Mesendoderm (in vitro differentiated cells): ENCODE data around the gene TOMM7. TPM values are rescaled to one million over a fixed set of nuclear protein-coding genes. Genes with fewer than 3 reads are reported as not detected.

Experiments used
- DNase-seq: peaks from one replicate; pipeline ENCODE4 v3.0.0; 2013
- H2AK5ac ChIP-seq: 2 replicates; pipeline ENCODE4 v1.6.1; 2013; ENCODE audit warnings: low read length, inconsistent platforms
- H2BK120ac ChIP-seq: 2 replicates; pipeline ENCODE4 v1.6.1; 2013; ENCODE audit warnings: low read depth, mild to moderate bottlenecking, low read length, moderate library complexity, mixed read lengths
- H2BK15ac ChIP-seq: replicated peaks from 2 replicates; pipeline ENCODE4 v1.6.1; 2013; ENCODE audit warnings: low read depth, mild to moderate bottlenecking, moderate library complexity
- H2BK5ac ChIP-seq: 2 replicates; pipeline ENCODE4 v1.6.1; 2013; ENCODE audit warnings: low read length, inconsistent platforms
- H3K18ac ChIP-seq: 2 replicates; pipeline ENCODE4 v1.6.1; 2013; ENCODE audit warnings: mild to moderate bottlenecking, low read length, mixed read lengths
- H3K23ac ChIP-seq: one replicate; pipeline ENCODE4 v1.6.1; 2013; ENCODE audit warnings: low read length
- H3K27ac ChIP-seq: 2 replicates; pipeline ENCODE4 v1.5.1; 2013; ENCODE audit warnings: low read depth, mild to moderate bottlenecking, inconsistent platforms, low read length, moderate library complexity
- H3K27me3 ChIP-seq: 2 replicates; pipeline ENCODE4 v1.6.1; 2013; ENCODE audit warnings: low read length, control low read depth, mild to moderate bottlenecking, inconsistent platforms; ENCODE audit not compliant: insufficient read depth, poor library complexity
- H3K36me3 ChIP-seq: 2 replicates; pipeline ENCODE4 v1.6.1; 2013; ENCODE audit warnings: low read length, inconsistent platforms; ENCODE audit not compliant: control insufficient read depth, insufficient read depth
- H3K4ac ChIP-seq: one replicate; pipeline ENCODE4 v1.6.1; 2013; ENCODE audit warnings: low read depth, mild to moderate bottlenecking, low read length, moderate library complexity
- H3K4me1 ChIP-seq: 2 replicates; pipeline ENCODE4 v1.6.1; 2013; ENCODE audit warnings: low read depth, low read length, inconsistent platforms; ENCODE audit not compliant: control insufficient read depth
- H3K4me2 ChIP-seq: 2 replicates; pipeline ENCODE4 v1.6.1; 2013; ENCODE audit warnings: low read length
- H3K4me3 ChIP-seq: 2 replicates; pipeline ENCODE4 v1.5.1; 2013; ENCODE audit warnings: mild to moderate bottlenecking, low read length
- H3K56ac ChIP-seq: one replicate; pipeline ENCODE4 v1.6.1; 2013; ENCODE audit warnings: low read length
- H3K79me1 ChIP-seq: 2 replicates; pipeline ENCODE4 v1.6.1; 2013; ENCODE audit warnings: low read length, inconsistent platforms
- H3K79me2 ChIP-seq: 2 replicates; pipeline ENCODE4 v1.6.1; 2013; ENCODE audit warnings: mild to moderate bottlenecking, low read length; ENCODE audit not compliant: control insufficient read depth, insufficient read depth
- H3K9ac ChIP-seq: 2 replicates; pipeline ENCODE4 v1.6.1; 2013; ENCODE audit warnings: low read length, inconsistent platforms
- H4K5ac ChIP-seq: one replicate; pipeline ENCODE4 v1.6.1; 2013; ENCODE audit warnings: low read length
- H4K8ac ChIP-seq: one replicate; pipeline ENCODE4 v1.6.1; 2013; ENCODE audit warnings: low read depth, mild to moderate bottlenecking, control low read depth, low read length, moderate library complexity
- WGBS: extraction: QIAGEN DNeasy Blood & Tissue Kit; methylation state at CpG from one replicate; pipeline ENCODE4 v1.1.7; 2013; ENCODE audit warnings: low lambda C conversion rate, missing lambda C conversion rate; ENCODE audit not compliant: insufficient coverage; ENCODE audit errors: extremely low coverage; 5-methylcytosine and 5-hydroxymethylcytosine counted together
- polyA plus RNA-seq, 2 experiments: library from polyadenylated mRNA; stranded (reverse); fragments of 200-250 nt; gene quantifications; one replicate each; pipeline ENCODE4 v1.2.3, GENCODE V29; 2013

The TOMM7 gene
- polyA plus RNA-seq (2013, experiment 1 of 2) = 769 TPM
- 773 TPM for polyA plus RNA-seq (2013, experiment 2 of 2)

GRCh38 chr7:22822486-22823141 lies at the start of gene TOMM7:
Gene TOMM7 (minus strand): TSS chr7:22822849. CDS start chr7:22822779, 70 bp downstream.
- Histone ChIP-seq H4K8ac (peak within 1 kb of the TSS; percentile 91), H3K9ac (peak within 1 kb of the TSS; percentile 78), H3K27me3 (no peaks in the 10 kb centered on the region), H3K36me3 (no peaks in the 10 kb centered on the region), H3K56ac (peak within 1 kb of the TSS; percentile 95), H3K23ac (peak within 1 kb of the TSS; percentile 38), H3K79me1 (peaks cover 5% of the 10 kb centered on the region), H2BK5ac (peak within 1 kb of the TSS; percentile 52), H3K27ac (peak within 1 kb of the TSS; percentile 68), H2BK15ac (no peak within 1 kb of the TSS), H3K79me2 (peaks cover 37% of the 10 kb centered on the region), H2AK5ac (peak within 1 kb of the TSS; percentile 1), H3K18ac (peak within 1 kb of the TSS; percentile 69), H3K4me1 (peaks cover 2% of the 10 kb centered on the region), H4K5ac (peak within 1 kb of the TSS; percentile 35), H3K4ac (peak within 1 kb of the TSS; percentile 44), H3K4me3 (peak within 1 kb of the TSS; percentile 92), H3K4me2 (peak within 1 kb of the TSS; percentile 77), H2BK120ac (peak within 1 kb of the TSS; percentile 48)
- peak; percentile 99 for DNase-seq
- no CpG with 5 or more reads among the region's 38 CpGs for WGBS

GRCh38 chr7:22872096-22872807 lies 49.6 kb upstream of the TOMM7 start:
- WGBS = no CpG with 5 or more reads among the region's 7 CpGs
- no peak overlapping the region for H2BK15ac ChIP-seq
- no peak for DNase-seq

GRCh38 chr7:22871661-22872060 lies 49.0 kb upstream of the TOMM7 start:
- H2BK5ac ChIP-seq = no peak overlapping the region
- H4K8ac ChIP-seq = no peak overlapping the region
- H3K4me3 ChIP-seq = no peak overlapping the region
- H3K4ac ChIP-seq = no peak overlapping the region
- H3K79me2 ChIP-seq = no peaks in the 10 kb centered on the region
- no peak overlapping the region for H3K9ac ChIP-seq
- no peak overlapping the region for H3K27ac ChIP-seq
- H2BK15ac ChIP-seq = no peak overlapping the region
- H3K23ac ChIP-seq = no peak overlapping the region
- H2AK5ac ChIP-seq = no peak overlapping the region
- H4K5ac ChIP-seq = no peak overlapping the region
- H3K4me2 ChIP-seq = no peak overlapping the region
- no peaks in the 10 kb centered on the region for H3K36me3 ChIP-seq
- H3K18ac ChIP-seq = no peak overlapping the region
- DNase-seq = no peak
- no peak overlapping the region for H2BK120ac ChIP-seq
- no peaks in the 10 kb centered on the region for H3K27me3 ChIP-seq
- no peak overlapping the region for H3K56ac ChIP-seq
- H3K79me1 ChIP-seq = no peaks in the 10 kb centered on the region
- H3K4me1 ChIP-seq = no peaks in the 10 kb centered on the region

More at GRCh38 chr7:22872096-22872807, 49.6 kb upstream of the TOMM7 start:
- H2AK5ac ChIP-seq = no peak overlapping the region
- H3K23ac ChIP-seq = no peak overlapping the region
- H3K27ac ChIP-seq = no peak overlapping the region
- H3K79me2 ChIP-seq = no peaks in the 10 kb centered on the region
- H3K4me3 ChIP-seq = no peak overlapping the region
- no peak overlapping the region for H2BK5ac ChIP-seq
- no peaks in the 10 kb centered on the region for H3K36me3 ChIP-seq
- no peaks in the 10 kb centered on the region for H3K4me1 ChIP-seq
- H3K56ac ChIP-seq = no peak overlapping the region
- H4K5ac ChIP-seq = no peak overlapping the region
- no peaks in the 10 kb centered on the region for H3K27me3 ChIP-seq
- no peak overlapping the region for H3K9ac ChIP-seq
- H3K18ac ChIP-seq = no peak overlapping the region
- no peak overlapping the region for H4K8ac ChIP-seq
- no peak overlapping the region for H3K4ac ChIP-seq
- H3K79me1 ChIP-seq = no peaks in the 10 kb centered on the region
- H2BK120ac ChIP-seq = no peak overlapping the region
- H3K4me2 ChIP-seq = no peak overlapping the region

- Histone ChIP-seq H4K5ac (no peak overlapping the region), H3K9ac (no peak overlapping the region)
Measured at GRCh38 chr7:22868509-22868908, 45.9 kb upstream of the TOMM7 start.

GRCh38 chr7:22867589-22867988 lies 44.9 kb upstream of the TOMM7 start:
- H3K4me1 ChIP-seq = no peaks in the 10 kb centered on the region
- H3K18ac ChIP-seq = no peak overlapping the region
- no peak overlapping the region for H3K9ac ChIP-seq
- no peak overlapping the region for H3K4me2 ChIP-seq
- no peak overlapping the region for H3K27ac ChIP-seq
- no peak overlapping the region for H4K5ac ChIP-seq
- H3K27me3 ChIP-seq = no peaks in the 10 kb centered on the region
- H3K4ac ChIP-seq = no peak overlapping the region
- no peaks in the 10 kb centered on the region for H3K79me2 ChIP-seq
- WGBS = no CpG with 5 or more reads among the region's 2 CpGs
- no peak overlapping the region for H3K56ac ChIP-seq
- no peaks in the 10 kb centered on the region for H3K79me1 ChIP-seq
- no peak overlapping the region for H2BK15ac ChIP-seq
- H2AK5ac ChIP-seq = no peak overlapping the region
- no peak overlapping the region for H3K23ac ChIP-seq
- no peaks in the 10 kb centered on the region for H3K36me3 ChIP-seq
- DNase-seq = no peak
- no peak overlapping the region for H2BK5ac ChIP-seq
- H3K4me3 ChIP-seq = no peak overlapping the region
- no peak overlapping the region for H4K8ac ChIP-seq
- H2BK120ac ChIP-seq = no peak overlapping the region

More at GRCh38 chr7:22868509-22868908, 45.9 kb upstream of the TOMM7 start:
- no peak overlapping the region for H4K8ac ChIP-seq
- DNase-seq = no peak
- H3K4ac ChIP-seq = no peak overlapping the region
- no peak overlapping the region for H2BK5ac ChIP-seq
- H3K79me1 ChIP-seq = no peaks in the 10 kb centered on the region
- H2BK120ac ChIP-seq = no peak overlapping the region
- H3K27ac ChIP-seq = no peak overlapping the region
- H3K27me3 ChIP-seq = no peaks in the 10 kb centered on the region
- H3K4me1 ChIP-seq = no peaks in the 10 kb centered on the region
- no peaks in the 10 kb centered on the region for H3K79me2 ChIP-seq
- no peaks in the 10 kb centered on the region for H3K36me3 ChIP-seq
- no peak overlapping the region for H3K4me3 ChIP-seq
- no peak overlapping the region for H3K56ac ChIP-seq
- no peak overlapping the region for H3K4me2 ChIP-seq
- no CpG with 5 or more reads among the region's 1 CpG for WGBS
- no peak overlapping the region for H3K18ac ChIP-seq
- H2BK15ac ChIP-seq = no peak overlapping the region
- no peak overlapping the region for H3K23ac ChIP-seq
- H2AK5ac ChIP-seq = no peak overlapping the region
